ENCODE data around the gene UPP1. TPM values are rescaled to one million over a fixed set of nuclear protein-coding genes. Genes with fewer than 3 reads are reported as not detected.

UPP1 gene
- total and polyA plus RNA-seq, 8 donors: 0.87 to 45.7 (median 14.3) TPM

DNA sequence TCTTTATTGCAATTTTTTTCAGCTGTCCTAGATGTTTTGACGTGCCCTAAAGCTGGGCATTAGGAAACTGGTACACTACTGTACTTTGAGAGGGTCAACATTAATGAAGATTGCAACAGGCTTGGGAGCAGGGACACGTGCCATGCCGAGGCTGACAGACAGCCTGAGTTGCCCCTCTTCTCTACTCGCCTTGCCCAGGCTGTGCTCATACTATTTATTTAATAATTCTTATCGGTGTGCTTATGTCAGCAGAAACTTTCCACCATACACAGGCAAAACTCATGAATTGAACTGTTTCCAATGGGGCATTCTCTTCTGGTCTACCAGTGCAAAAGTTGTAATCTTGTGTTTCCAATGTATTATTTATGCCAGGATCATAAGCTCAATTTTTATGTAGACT is 29.4 kb upstream of the UPP1 start:
- Histone ChIP-seq H3K4me1 (no peaks in the 10 kb centered on the region), H3K9me3 (peaks cover 0 to 10% (median 5%) of the 10 kb centered on the region in 4 donors), H3K36me3 (no peaks in the 10 kb centered on the region), H3K4me3 (no peak overlapping the region), H3K27ac (no peak overlapping the region), H3K27me3 (no peaks in the 10 kb centered on the region)
- TF ChIP-seq EP300 (IDR thresholded peaks at IDR 0.05): no peak
- no peak for TF ChIP-seq POLR2AphosphoS5 (IDR thresholded peaks at IDR 0.05)
- TF ChIP-seq CTCF (IDR thresholded peaks at IDR 0.05): no peak
- TF ChIP-seq POLR2A (IDR thresholded peaks at IDR 0.05): no peak
- WGBS, 5 donors: 70 to 83% (median 73%) methylated on average over 5 of the region's 5 CpGs
- DNase-seq: no peak
- intact Hi-C loops (cut with DNase I; ENCODE audit: low total_unique reads): no loop called here

DNA sequence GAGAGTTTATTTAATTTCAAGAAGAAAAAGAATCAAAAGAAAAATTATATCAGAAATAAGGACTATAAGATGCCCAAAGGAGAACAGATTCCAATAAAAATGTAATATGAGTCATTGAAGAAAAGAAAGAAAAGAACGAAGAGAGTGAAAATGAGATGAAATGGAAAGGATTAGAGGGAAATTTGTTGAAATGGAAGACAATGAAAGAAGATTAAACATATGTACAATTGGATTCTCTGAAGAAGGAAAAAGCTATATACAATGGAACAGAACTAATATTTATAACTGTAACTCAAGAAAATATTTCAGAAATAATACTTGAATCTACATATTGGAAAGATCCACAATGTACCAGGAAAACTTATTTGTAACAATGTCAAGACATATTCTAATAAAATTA is 25.1 kb upstream of the UPP1 start:
- intact Hi-C loops (cut with DNase I; ENCODE audit: low total_unique reads): no loop called here
- H3K4me1 ChIP-seq: no peaks in the 10 kb centered on the region
- H3K4me3 ChIP-seq: no peak overlapping the region
- H3K9me3 ChIP-seq: no peaks in the 10 kb centered on the region
- DNase-seq: no peak
- WGBS, 5 donors: 68 to 89% (median 83%) methylated on average over 1 of the region's 1 CpG
- H3K27me3 ChIP-seq: no peaks in the 10 kb centered on the region
- no peak overlapping the region for H3K27ac ChIP-seq
- TF ChIP-seq POLR2AphosphoS5 (IDR thresholded peaks at IDR 0.05) (no peak), EP300 (IDR thresholded peaks at IDR 0.05) (no peak), CTCF (IDR thresholded peaks at IDR 0.05) (no peak), POLR2A (IDR thresholded peaks at IDR 0.05) (no peak)
- no peaks in the 10 kb centered on the region for H3K36me3 ChIP-seq

DNA sequence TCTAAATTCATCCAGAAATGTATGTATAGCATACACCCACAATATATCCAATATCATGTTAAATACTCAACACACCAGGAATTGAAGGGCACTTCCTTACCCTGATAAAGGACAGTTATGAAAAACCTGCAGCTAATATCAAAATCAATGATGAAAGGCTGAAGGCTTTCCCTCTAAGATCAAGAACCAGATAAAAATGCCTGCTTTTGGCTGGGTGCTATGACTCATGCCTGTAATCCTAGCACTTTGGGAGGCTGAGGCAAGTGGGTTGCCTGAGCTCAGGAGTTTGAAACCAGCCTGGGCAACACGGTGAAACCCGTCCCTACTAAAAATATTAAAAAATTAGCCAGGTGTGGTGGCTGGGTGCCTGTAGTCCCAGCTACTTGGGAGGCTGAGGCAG is 21.6 kb upstream of the UPP1 start:
- no peaks in the 10 kb centered on the region for H3K9me3 ChIP-seq
- H3K36me3 ChIP-seq: no peaks in the 10 kb centered on the region
- intact Hi-C loops (cut with DNase I; ENCODE audit: low total_unique reads): no loop called here
- H3K4me1 ChIP-seq: no peaks in the 10 kb centered on the region
- no peaks in the 10 kb centered on the region for H3K27me3 ChIP-seq
- 74 to 100% (median 88%) methylated on average over 2 of the region's 2 CpGs for WGBS, 5 donors
- H3K4me3 ChIP-seq: no peak overlapping the region
- DNase-seq: no peak
- no peak overlapping the region for H3K27ac ChIP-seq
- no peak for TF ChIP-seq POLR2A (IDR thresholded peaks at IDR 0.05)
- TF ChIP-seq EP300 (IDR thresholded peaks at IDR 0.05): no peak
- no peak for TF ChIP-seq CTCF (IDR thresholded peaks at IDR 0.05)
- TF ChIP-seq POLR2AphosphoS5 (IDR thresholded peaks at IDR 0.05): no peak

- Histone ChIP-seq H3K4me3 (no peak overlapping the region), H3K9me3 (no peaks in the 10 kb centered on the region), H3K27ac (no peak overlapping the region), H3K27me3 (no peaks in the 10 kb centered on the region), H3K36me3 (no peaks in the 10 kb centered on the region), H3K4me1 (no peaks in the 10 kb centered on the region)
- no peak for DNase-seq
- intact Hi-C loops (cut with DNase I; ENCODE audit: low total_unique reads): no loop called here
- TF ChIP-seq POLR2A (IDR thresholded peaks at IDR 0.05): no peak
- TF ChIP-seq CTCF (IDR thresholded peaks at IDR 0.05): no peak
- no peak for TF ChIP-seq EP300 (IDR thresholded peaks at IDR 0.05)
- no peak for TF ChIP-seq POLR2AphosphoS5 (IDR thresholded peaks at IDR 0.05)
These were observed 14.8 kb upstream of the UPP1 start for GRCh38 chr7:48074204-48074654.
